Right cardiac atrium (tissue), 5 donors: Measurements from ENCODE around the gene DEFB121. TPM values are rescaled to one million over a fixed set of nuclear protein-coding genes. Genes with fewer than 3 reads are reported as not detected.
"Not testable (repeated sequence)": the region's sequence is repeated elsewhere in the genome, so short reads cannot be mapped to it uniquely, and the experiment has no call there.

Experiments
- ATAC-seq, 2 donors: fragments of 200-7000 bp; cut with Tn5 transposase; one replicate each; pipeline versions ENCODE4 v1.8.0 to v1.9.1; 2020; ENCODE audit warnings: moderate library complexity in 2 of 2, mild to moderate bottlenecking in 1 of 2
- DNase-seq, 3 donors: peaks; one replicate each; pipeline ENCODE4 v3.0.0-alpha.2; 2020
- H3K27ac ChIP-seq: one replicate; pipeline ENCODE4 v1.5.1; 2013; ENCODE audit warnings: mild to moderate bottlenecking, low read length, control low read depth, moderate library complexity
- H3K27me3 ChIP-seq: one replicate; pipeline ENCODE4 v1.6.1; 2013; ENCODE audit not compliant: control insufficient read depth, insufficient read depth
- H3K4me1 ChIP-seq: one replicate; pipeline ENCODE4 v1.6.1; 2013; ENCODE audit warnings: low read length; ENCODE audit not compliant: control insufficient read depth, insufficient read depth
- H3K4me3 ChIP-seq: one replicate; pipeline ENCODE4 v1.5.1; 2013; ENCODE audit warnings: low read length, control low read depth
- H3K9me3 ChIP-seq: one replicate; pipeline ENCODE4 v1.6.1; 2013; ENCODE audit warnings: low read length; ENCODE audit not compliant: control insufficient read depth
- WGBS: extraction: QIAGEN DNeasy Blood & Tissue Kit; methylation state at CpG from one replicate; pipeline ENCODE4 v1.1.7; 2013; 5-methylcytosine and 5-hydroxymethylcytosine counted together
- intact Hi-C, 4 donors: fragments of 100-400 bp; cut with DNase I; formaldehyde crosslinking; loops; one replicate each; pipeline versions ENCODE4 v1.11.0 to v1.14.0; 2022 to 2023
- long read RNA-seq, 4 donors: library from polyadenylated mRNA; unstranded; transcript quantifications; one replicate each; pipeline ENCODE4 v2.0.0, GENCODE V29; 2020 to 2021
- polyA plus RNA-seq: library from polyadenylated mRNA; stranded (reverse); fragments of 200-250 nt; gene quantifications from one replicate; pipeline ENCODE4 v1.2.3, GENCODE V29; 2013
- total RNA-seq, 4 donors: library from RNA; stranded (reverse); fragmentation: NEBNext Ultra II Directional; extraction: Animal tissue kit (Norgen Biotek cat#: 25700); gene quantifications; one replicate each; pipeline ENCODE4 v1.2.1, GENCODE V29; 2021
- donor health status: healthy with polysubstance abuse.
- donor health status: DM: no; HTN: yes; CAD: no.
- donor health status: DM: no; HTN: no; CAD: no.
- donor health status: DM: no; HTN: yes; CAD: no; lungs with severe emphysema.
- donor health status: DM: yes; HTN: yes; CAD: no.

The DEFB121 gene, protein sequence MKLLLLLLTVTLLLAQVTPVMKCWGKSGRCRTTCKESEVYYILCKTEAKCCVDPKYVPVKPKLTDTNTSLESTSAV
- not detected for total RNA-seq
- polyA plus RNA-seq: not detected
- long read RNA-seq, donor 1: 0 reads
- long read RNA-seq, donor 2: 0 reads
- long read RNA-seq, donor 3: 0 reads
- long read RNA-seq, donor 4: 0 reads

DNA sequence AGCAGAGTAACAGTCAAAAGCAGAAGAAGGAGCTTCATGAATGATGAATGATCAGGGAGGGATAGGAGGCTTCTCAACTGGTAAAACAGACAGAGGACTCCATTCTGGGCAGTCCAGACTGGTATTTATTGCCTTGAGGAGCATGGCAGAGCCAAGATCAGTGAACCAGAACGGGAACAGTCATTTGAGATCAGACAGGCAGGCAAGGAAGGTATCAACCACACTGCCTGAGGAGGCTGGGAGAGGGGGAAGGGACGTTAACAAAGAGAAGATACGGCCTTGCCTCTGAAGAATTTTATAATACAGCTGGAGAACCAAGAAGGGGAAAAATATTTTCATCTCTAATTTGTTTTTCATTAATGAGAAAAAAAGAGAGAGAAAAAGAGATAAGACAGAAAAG, at the start of gene DEFB121:
Gene DEFB121, minus strand, starts transcription at position 101 of the 400 bp plus-strand sequence. Its CDS starts 63 bp downstream, at position 38.
- DNase-seq: no peak
- Histone ChIP-seq H3K27ac (no peak within 1 kb of the TSS), H3K4me3 (no peak within 1 kb of the TSS), H3K27me3 (no peaks in the 10 kb centered on the region), H3K9me3 (peaks cover 1% of the 10 kb centered on the region), H3K4me1 (no peaks in the 10 kb centered on the region)
- ATAC-seq: no peak
- WGBS: 43% methylated on average over 3 of the region's 3 CpGs
- intact Hi-C loops: no loop called here

DNA sequence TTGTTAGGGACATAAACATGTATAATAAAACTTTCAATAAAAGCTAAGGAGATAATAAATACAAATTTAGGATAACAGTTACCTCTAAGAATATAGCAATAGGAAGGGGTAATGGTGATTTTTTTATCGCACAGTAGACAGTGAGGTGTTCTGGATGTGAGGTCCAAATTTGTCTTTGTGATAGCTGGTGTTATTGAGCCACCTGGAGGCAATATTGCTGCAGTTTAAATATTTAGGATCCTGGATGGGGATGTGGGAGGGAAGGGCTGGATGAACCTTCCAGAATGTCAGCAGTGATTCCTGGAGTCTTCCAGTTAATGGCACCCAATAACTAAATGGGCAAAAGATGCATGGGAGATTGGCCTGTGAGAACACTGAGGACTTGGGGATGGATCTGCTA, 48.3 kb upstream of the DEFB121 start:
- DNase-seq (no peak), ATAC-seq (no peak)
- WGBS: 95% methylated on average over 1 of the region's 1 CpG
- H3K9me3 ChIP-seq: no peaks in the 10 kb centered on the region
- intact Hi-C loops: no loop called here
- no peaks in the 10 kb centered on the region for H3K4me1 ChIP-seq
- peaks cover 2% of the 10 kb centered on the region for H3K27me3 ChIP-seq
- no peak overlapping the region for H3K4me3 ChIP-seq
- H3K27ac ChIP-seq: no peak overlapping the region

DNA sequence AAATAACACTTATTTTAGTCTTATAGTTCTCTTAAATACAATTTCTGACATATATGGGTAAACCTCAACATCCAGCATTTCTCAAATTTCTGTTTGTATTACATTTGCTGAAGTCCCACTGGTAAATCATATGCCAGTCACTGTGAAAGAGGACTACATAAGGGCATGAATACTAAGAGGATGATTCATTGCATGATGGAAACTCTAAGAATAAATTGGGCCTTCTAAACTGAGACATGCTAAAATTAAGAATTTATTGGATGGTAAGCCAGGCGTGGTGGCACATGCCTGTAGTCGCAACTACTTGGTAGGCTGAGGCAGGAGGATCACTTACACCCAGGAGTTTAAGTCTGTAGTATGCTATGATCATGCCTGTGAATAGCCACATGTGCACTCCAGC, 46.6 kb upstream of the DEFB121 start:
- no peak for ATAC-seq
- DNase-seq: no peak
- no peaks in the 10 kb centered on the region for H3K4me1 ChIP-seq
- 80% methylated on average over 2 of the region's 2 CpGs for WGBS
- intact Hi-C loops: no loop called here
- no peak overlapping the region for H3K27ac ChIP-seq
- no peaks in the 10 kb centered on the region for H3K27me3 ChIP-seq
- no peaks in the 10 kb centered on the region for H3K9me3 ChIP-seq
- no peak overlapping the region for H3K4me3 ChIP-seq

DNA sequence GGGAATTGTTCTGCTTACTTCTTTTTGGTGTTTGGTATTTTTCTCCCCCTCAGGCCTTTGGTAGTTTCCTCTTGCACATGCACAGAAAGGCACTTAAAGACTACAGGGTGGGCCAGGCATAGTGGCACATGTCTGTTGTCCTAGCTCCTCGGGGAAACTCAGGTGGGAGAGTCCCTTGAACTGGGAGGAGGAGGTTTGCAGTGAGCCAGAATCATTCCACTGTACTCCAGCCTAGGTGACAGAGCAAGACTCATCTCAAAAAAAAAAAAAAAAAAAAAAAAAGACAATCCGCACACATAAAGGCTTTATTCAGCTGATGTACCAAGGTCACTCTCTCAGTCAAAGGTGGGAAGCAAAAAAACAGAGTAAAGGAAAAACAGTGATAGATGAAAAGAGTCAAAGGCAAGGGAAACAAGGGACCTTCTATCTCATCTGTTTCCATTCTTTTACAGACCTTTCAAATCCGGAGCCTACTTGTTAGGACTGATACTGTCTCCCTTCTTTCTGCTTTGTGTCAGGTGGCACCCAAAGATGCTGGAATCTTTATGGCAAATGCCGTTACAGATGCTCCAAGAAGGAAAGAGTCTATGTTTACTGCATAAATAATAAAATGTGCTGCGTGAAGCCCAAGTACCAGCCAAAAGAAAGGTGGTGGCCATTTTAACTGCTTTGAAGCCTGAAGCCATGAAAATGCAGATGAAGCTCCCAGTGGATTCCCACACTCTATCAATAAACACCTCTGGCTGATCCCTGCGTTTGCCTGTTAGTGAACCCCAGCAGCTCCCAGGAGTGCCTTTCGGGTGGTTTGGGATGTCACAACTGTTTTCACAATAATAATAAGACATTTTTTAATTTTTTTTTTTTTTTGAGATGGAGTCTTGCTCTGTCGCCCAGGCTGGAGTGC, 43.7 kb upstream of the DEFB121 start:
- no peaks in the 10 kb centered on the region for H3K4me1 ChIP-seq
- ATAC-seq (no peak), DNase-seq (no peak)
- intact Hi-C loops: loop anchor here in 1 of 4 donors (10.0 kb wide), 1 partner anchor 55 kb away; no protein-coding TSS in a partner anchor
- no peak overlapping the region for H3K4me3 ChIP-seq
- 67% methylated on average over 8 of the region's 8 CpGs for WGBS
- H3K27ac ChIP-seq: no peak overlapping the region
- H3K9me3 ChIP-seq: no peaks in the 10 kb centered on the region
- no peaks in the 10 kb centered on the region for H3K27me3 ChIP-seq

DNA sequence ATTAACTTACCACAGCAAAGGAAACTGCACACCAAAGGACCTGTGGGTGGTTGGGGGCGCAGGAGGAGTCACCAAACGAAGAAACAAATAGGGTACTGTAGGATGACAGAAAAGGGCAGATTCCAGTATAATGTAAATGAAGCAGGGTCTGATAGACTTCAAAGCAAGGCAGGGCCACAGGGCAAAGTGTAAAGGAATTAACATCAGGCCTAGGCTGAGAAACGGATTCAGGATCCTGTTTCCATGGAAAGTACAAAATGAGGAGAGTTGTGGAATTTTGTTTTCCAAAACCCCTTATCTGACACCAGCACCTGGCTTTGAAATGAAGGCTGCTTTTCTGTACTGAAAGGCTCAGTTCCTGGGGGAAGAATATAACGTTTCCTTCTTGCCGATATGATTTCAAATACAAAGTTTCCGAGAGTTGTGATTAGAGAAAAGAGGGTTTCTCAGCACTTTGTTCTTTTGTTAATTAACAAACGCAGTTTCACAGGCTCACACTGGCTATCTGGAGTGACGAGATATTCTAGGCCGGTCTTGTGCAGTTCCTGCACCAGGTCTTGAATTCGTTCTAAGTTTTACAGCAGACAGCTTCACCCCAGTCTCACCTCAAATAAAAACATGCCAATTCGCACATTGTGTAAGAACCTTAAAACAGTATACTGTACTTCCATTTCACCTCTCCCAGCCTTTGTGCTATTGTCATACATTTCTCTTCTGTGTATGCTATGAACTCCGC, 40.2 kb upstream of the DEFB121 start:
- H3K9me3 ChIP-seq: peaks cover 2% of the 10 kb centered on the region
- intact Hi-C loops: loop anchor here in 1 of 4 donors (10.0 kb wide), 1 partner anchor 59 kb away; no protein-coding TSS in a partner anchor
- WGBS: 65% methylated on average over 12 of the region's 12 CpGs
- H3K4me3 ChIP-seq: no peak overlapping the region
- DNase-seq (no peak), ATAC-seq (peak in 1 of 2 donors; percentile 43)
- H3K27me3 ChIP-seq: no peaks in the 10 kb centered on the region
- no peaks in the 10 kb centered on the region for H3K4me1 ChIP-seq
- H3K27ac ChIP-seq: no peak overlapping the region

DNA sequence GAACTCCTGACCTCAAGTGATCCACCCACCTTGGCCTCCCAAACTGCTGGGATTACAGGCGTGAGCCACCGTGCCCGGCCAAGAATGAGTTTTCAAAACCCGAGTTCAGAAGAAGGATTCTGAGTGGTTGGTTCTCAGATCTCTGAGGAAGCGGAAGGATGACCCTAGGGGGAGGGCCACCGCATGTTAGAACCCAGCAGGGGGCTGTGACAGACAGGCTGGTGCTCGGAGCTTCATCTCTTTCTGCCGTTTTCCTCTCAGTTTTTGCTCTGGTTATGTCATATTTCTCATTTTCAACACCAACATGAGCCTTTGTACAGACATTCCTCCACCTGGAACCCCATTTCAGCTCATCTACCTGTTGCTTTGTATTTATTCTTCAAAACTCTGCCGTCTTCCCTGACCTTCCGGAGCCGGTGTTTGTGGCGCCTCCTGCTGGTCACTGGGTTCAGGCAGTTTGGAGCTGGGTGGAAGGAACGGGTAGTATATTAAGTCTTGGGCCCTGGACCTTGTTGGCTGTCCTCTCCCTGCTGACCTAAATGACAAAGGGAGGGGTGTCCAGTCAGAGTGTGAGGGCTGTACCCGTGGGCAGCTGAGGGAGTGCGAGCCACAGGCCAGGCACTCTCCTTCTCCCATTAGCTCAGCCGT, 34.1 kb upstream of the DEFB121 start, which contains the start of gene DEFB123:
Gene DEFB123, plus strand, starts transcription at position 621 of the 648 bp plus-strand sequence. CDS start 67 bp downstream, outside the sequence.
- no peak for ATAC-seq
- peak in 1 of 3 donors; percentile 19 for DNase-seq
- H3K9me3 ChIP-seq: peaks cover 2% of the 10 kb centered on the region
- H3K27me3 ChIP-seq: no peaks in the 10 kb centered on the region
- H3K27ac ChIP-seq: no peak within 1 kb of the TSS
- no peaks in the 10 kb centered on the region for H3K4me1 ChIP-seq
- H3K4me3 ChIP-seq: no peak within 1 kb of the TSS
- 76% methylated on average over 16 of the region's 16 CpGs for WGBS
- intact Hi-C loops: loop anchor here in 1 of 4 donors (10.0 kb wide), 1 partner anchor 65 kb away; no protein-coding TSS in a partner anchor

DNA sequence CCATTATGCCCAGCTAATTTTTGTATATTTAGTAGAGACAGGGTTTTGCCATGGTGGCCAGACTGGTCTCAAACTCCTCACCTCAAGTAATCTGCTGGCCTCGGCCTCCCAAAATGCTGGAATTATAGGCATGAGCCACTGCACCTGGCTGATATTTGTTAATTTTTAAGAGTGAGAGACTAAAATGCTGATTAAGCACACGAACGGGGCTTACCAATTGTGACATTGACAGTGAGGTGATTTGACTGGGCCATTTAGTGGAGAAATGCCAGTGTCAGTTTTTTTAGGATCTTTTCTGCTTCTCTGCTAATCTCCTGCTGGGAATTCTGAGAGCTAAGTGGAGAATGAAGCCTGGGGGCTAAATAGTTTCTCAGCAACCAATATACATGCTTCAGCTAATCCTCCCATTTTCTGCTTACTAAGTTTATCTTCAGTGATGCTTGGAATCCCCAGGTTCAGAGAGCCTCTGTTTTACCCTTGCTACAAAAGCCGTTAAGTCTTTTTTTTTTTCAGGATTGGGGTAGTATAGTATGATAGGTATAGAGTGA, 24.6 kb upstream of the DEFB121 start:
- no peaks in the 10 kb centered on the region for H3K9me3 ChIP-seq
- DNase-seq: no peak
- no peaks in the 10 kb centered on the region for H3K4me1 ChIP-seq
- intact Hi-C loops: no loop called here
- H3K27me3 ChIP-seq: no peaks in the 10 kb centered on the region
- WGBS: 66% methylated on average over 4 of the region's 4 CpGs
- H3K27ac ChIP-seq: no peak overlapping the region
- no peak for ATAC-seq
- no peak overlapping the region for H3K4me3 ChIP-seq

DNA sequence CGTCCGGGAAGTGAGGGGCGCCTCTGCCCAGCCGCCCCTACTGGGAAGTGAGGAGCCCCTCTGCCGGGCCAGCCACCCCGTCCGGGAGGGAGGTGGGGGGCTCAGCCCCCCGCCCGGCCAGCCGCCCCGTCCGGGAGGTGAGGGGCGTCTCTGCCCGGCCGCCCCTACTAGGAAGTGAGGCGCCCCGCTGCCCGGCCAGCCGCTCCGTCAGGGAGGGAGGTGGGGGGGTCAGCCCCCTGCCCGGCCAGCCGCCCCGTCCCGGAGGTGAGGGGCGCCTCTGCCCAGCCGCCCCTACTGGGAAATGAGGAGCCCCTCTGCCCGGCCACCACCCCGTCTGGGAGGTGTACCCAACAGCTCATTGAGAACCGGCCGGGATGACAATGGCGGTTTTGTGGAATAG, 21.6 kb upstream of the DEFB121 start:
- intact Hi-C loops, H3K4me1 ChIP-seq, H3K4me3 ChIP-seq, H3K27ac ChIP-seq, H3K9me3 ChIP-seq, H3K27me3 ChIP-seq, ATAC-seq: not testable (repeated sequence)
- 94% methylated on average over 29 of the region's 31 CpGs for WGBS
- DNase-seq: peak in 1 of 3 donors; percentile 46

DNA sequence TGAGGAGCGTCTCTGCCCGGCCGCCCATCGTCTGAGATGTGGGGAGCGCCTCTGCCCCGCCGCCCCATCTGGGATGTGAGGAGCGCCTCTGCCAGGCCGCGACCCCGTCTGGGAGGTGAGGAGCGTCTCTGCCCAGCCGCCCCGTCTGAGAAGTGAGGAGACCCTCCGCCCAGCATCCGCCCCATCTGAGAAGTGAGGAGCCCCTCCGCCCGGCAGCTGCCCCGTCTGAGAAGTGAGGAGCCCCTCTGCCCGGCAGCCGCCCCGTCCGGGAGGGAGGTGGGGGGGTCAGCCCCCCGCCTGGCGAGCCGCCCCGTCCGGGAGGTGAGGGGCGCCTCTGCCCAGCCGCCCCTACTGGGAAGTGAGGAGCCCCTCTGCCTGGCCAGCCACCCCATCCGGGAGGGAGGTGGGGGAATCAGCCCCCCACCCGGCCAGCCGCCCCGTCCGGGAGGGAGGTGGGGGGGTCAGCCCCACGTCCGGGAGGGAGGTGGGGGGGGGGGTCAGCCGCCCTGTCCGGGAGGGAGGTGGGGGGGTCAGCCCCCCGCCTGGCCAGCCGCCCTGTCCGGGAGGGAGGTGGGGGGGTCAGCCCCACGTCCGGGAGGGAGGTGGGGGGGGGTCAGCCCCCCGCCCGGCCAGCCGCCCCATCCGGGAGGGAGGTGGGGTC, 21.0 kb upstream of the DEFB121 start:
- H3K9me3 ChIP-seq, H3K27me3 ChIP-seq, H3K27ac ChIP-seq, H3K4me3 ChIP-seq, H3K4me1 ChIP-seq, intact Hi-C loops, ATAC-seq: not testable (repeated sequence)
- peak in 1 of 3 donors; percentile 55 for DNase-seq
- 93% methylated on average over 41 of the region's 48 CpGs for WGBS

DNA sequence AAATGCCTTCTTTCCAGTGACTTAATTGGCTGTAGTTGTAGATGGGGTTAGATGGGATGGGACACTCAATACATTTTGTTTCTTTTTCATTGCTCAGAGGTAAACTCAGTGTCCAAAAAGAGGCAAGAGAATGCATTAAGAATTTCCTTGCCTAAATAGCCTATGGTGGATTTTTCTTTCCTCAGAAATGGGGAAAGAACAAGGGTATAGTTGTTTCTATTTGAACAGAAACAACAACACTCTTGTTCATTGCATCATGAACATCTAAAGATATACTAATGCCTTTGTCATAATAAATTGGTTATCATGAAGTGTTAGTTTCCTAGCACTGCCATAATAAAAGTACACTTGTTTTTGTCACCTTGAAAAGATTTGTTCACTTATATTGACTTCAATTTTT, 19.8 kb upstream of the DEFB121 start:
- no peaks in the 10 kb centered on the region for H3K27me3 ChIP-seq
- no peak overlapping the region for H3K27ac ChIP-seq
- no peak overlapping the region for H3K4me3 ChIP-seq
- no peak for ATAC-seq
- DNase-seq: no peak
- H3K9me3 ChIP-seq: no peaks in the 10 kb centered on the region
- intact Hi-C loops: no loop called here
- no peaks in the 10 kb centered on the region for H3K4me1 ChIP-seq
